ENCODE results near the gene ZNF343.
"Not testable (repeated sequence)": the region's sequence is repeated elsewhere in the genome, so short reads cannot be mapped to it uniquely, and the experiment has no call there.

ZNF343 gene

GRCh38 chr20:2521369-2522305 is 12.9 kb upstream of the ZNF343 start:
- DNase-seq (ENCODE audit: low spot score), result peak; percentile 63

- DNase-seq (ENCODE audit: low spot score), result no peak
Observed at GRCh38 chr20:2520617-2521016, 11.9 kb upstream of the ZNF343 start.

GRCh38 chr20:2519115-2519809 is 10.5 kb upstream of the ZNF343 start:
- no peak for DNase-seq (ENCODE audit: low spot score)

DNA sequence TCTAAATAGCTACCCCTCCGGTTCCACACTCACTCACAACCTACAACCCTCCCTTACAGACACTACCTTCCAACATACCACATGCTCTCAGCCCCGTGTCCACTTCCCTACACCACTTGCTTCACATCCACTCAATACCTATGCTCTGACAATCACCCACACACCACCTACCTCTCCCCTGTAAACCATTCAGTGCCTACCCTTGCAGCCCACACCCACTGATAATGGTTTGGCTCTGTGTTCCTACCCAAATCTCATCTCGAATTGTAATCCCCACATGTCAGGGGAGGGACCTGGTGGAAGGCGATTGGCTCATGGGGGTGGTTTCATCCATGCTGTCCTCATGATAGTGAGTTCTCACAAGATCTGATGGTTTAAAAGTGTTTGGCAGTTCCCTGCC is 9.8 kb upstream of the ZNF343 start:
- DNase-seq (ENCODE audit: low spot score), result no peak

DNA sequence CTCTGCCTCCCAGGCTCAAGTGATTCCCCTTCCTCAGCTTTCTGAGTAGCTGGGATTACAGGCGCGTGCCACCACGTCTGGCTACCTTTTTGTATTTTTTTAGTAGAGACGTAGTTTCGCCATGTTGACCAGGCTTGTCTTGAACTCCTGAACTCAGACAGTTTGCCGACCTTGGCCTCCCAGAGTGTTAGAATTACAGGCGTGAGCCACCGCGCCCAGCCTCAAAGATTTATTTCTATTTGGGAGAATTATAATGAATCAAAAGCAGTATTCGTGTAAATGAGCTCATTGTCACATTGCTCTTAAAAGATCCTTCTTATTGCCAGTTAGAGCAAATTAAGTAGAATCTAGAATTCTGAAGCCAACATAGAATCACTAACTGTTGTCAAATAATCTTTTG is 9.4 kb upstream of the ZNF343 start:
- no peak for DNase-seq (ENCODE audit: low spot score)

DNA sequence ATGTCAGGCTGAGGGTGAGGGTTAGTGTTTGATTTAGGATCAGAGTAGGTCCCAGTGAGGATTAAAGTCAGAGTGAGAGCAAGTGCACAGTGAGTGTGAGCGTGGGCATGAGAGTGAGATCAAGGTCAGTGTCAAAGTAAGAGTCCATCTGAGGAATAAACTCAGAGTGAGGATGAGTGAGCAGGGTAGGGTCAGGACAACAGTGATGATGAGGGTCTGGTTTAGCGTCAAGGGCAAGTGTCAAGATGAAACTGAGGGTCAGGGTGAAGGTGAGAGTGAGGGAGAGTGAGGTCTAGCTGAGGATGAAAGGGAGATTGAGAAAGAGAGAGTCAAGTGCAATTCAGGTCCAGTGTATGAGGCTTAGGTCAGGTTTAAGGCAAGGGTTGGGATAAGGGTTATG is 7.7 kb upstream of the ZNF343 start:
- DNase-seq (ENCODE audit: low spot score), result no peak

DNA sequence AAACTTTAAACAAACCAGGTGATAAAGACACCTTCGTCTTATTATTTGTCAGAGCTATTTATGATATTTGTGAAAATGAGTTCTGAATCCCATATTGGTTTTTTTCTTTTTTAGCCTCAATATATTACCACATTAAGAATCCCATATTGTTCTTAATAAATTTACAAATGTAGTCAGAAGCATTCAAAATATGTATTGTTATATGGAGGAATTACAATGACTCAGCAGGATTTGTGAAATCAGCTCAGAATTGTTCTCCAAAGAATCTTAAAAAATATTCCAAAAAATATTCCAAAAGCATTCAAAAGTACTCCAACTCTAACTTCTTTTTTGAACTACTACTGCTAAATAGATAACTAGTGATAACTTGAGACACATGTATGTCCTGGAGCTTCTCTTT is 6.5 kb upstream of the ZNF343 start:
- no peak for DNase-seq (ENCODE audit: low spot score)

GRCh38 chr20:2509794-2510193 is 1.1 kb upstream of the ZNF343 start:
- DNase-seq (ENCODE audit: low spot score), result no peak

DNA sequence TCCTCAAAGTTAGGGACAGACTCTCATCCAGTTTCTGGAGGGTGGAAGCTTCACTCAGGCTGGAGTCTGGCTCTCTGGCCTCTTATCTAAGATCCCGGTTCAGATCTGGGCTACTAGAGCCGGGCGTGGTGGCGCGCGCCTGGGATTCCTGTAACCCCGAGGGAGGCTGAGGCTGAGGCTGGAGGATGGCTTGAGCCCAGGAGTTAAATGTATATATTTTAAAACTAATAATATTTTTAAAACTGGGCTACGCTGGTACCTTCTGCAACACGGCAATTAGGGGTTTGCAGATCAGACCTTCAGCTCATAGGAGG is 710 bp upstream of the ZNF343 start:
- no peak for DNase-seq (ENCODE audit: low spot score)

- no peak for DNase-seq (ENCODE audit: low spot score)
Observed at GRCh38 chr20:2507875-2508630, 662 bp downstream of the ZNF343 start.

DNA sequence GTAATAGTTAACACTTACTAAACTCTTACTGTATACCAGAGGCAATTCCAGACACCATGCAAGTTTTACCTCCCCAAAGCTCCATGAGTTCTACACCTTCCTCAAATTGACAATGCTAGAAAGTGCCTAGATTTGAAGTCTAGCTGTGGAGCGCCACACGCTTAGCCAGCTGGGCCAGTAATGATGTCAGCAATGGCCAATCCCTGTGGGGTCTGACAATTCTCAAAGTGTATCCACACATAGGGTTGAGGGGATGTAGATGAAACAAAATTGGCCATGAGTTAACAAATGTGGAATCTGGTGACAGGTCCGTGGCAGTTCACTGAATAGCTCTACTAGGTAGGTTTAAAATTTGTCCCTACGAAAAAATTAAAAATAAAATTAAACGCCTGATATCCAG is 1.3 kb downstream of the ZNF343 start:
- DNase-seq (ENCODE audit: low spot score), result no peak

DNA sequence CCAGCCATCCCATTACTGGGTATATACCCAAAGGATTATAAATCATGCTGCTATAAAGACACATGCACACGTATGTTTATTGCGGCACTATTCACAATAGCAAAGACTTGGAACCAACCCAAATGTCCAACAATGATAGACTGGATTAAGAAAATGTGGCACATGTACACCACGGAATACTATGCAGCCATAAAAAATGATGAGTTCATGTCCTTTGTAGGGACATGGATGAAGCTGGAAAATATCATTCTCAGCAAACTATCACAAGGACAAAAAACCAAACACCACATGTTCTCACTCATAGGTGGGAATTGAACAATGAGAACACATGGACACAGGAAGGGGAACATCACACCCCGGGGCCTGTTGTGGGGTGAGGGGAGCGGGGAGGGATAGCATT is 2.3 kb downstream of the ZNF343 start:
- not testable (repeated sequence) for DNase-seq (ENCODE audit: low spot score)

- DNase-seq (ENCODE audit: low spot score), result not testable (repeated sequence)
Observed at GRCh38 chr20:2504803-2505202, 3.9 kb downstream of the ZNF343 start.

DNA sequence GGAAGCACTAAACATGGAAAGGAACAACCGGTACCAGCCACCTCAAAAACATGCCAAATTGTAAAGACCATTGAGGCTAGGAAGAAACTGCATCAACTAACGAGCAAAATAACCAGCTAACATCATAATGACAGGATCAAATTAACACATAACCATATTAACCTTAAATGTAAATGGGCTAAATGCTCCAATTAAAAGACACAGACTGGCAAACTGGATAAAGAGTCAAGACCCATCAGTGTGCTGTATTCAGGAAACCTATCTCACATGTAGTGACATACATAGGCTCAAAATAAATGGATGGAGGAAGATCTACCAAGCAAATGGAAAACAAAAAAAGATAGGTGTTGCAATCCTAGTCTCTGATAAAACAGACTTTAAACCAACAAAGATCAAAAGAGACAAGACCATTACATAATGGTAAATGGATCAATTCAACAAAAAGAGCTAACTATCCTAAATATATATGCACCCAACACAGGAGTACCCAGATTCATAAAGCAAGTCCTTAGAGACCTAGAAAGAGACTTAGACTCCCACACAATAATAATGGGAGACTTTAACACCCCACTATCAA is 5.8 kb downstream of the ZNF343 start:
- not testable (repeated sequence) for DNase-seq (ENCODE audit: low spot score)

DNA sequence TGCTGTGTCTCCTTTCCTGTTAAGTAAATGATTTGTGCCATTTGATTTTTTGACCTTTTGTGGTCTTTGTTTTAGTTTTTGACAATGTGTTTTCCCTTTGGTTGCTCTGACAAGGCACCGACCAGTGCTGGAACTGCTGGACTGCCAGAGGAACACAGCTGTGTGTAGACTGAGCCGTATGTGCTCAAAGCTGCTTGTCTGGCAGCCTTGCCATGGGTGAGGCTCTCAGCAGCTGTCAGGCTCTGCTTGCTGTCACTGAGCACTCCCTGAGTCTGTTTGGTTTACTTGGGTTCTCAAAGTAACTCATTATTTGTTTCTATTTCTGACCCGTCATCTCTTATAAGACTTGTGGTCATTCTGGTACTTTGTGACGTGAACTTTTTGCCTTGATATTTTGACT is 23.1 kb downstream of the ZNF343 start:
- DNase-seq (ENCODE audit: low spot score), result no peak

DNA sequence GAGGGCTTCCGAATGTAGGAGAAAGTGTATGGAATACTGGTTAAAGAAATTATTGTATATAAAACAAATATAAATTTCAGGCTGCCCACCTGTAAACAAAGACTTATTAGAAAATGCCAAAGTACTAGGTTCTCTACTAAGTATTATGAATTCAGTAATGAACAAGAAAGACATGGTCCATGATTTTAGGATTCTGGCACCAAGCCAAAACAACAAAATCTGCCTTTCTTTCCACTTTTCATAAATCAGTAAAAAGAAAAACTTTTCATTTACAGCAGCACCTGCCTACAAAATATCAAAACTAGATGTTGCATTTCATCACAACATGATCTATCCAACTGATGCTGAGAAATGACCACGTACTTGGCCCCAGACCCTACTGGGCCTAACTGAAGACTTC is 23.6 kb downstream of the ZNF343 start:
- DNase-seq (ENCODE audit: low spot score), result no peak

GRCh38 chr20:2483504-2483903 is 25.2 kb downstream of the ZNF343 start:
- no peak for DNase-seq (ENCODE audit: low spot score)

DNA sequence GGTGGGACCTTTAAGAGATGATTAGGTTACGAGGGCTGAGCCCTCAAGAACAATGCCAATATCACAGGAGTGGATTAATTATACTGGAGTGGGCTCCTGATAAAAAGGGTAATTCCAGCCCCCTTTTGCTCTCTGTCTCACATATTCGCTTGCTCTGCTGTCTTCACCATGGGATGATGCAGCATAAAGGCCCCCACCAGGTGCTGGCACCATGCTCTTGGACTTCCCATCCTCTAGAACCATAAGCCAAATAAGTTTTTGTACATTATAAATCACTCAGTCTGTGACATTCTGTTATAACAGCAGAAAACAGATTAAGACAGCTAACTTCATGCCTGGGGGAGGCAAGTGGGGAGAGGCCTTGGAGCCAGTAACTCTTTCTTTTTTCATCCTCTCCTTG is 28.3 kb downstream of the ZNF343 start:
- no peak for DNase-seq (ENCODE audit: low spot score)

DNA sequence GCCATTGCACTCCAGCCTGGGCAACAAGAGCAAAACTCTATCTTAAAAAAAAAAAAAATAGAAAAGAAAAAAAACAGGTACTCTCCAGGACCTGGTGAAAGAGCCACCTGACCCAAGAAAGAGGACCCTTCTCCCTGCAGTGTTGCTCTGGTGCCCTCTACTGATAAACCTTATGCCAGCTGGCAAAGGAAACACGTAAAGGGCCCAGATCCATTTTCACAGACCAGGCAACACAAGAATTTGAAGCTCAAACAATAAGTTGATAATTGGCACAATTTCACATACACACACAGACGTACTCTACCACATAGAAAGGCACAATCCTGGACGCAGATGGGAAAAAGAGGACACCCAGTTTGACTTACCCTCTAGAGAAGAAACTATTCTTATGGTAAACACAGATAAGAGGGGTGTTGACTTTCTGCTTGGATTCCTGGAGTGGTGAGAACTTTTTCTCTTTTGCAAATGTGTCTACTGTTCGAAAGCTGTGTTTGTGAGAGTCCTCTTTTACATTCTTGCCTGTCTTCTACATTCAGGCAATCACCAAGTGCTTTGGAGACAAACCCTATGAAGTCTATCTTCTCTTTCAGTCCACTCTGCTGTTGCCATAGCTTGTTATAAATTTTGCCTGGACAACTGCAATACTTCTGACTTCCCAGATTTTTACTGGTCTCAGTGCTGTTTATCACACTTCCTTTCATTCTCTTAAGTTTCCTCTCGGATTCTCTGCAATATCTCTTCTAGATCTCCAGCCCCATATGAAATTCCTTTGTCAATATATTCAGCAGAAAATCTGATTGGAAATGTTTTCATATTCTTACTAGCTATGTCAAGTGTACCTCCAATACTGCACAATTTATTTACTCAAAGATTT is 31.7 kb downstream of the ZNF343 start:
- DNase-seq (ENCODE audit: low spot score), result no peak

DNA sequence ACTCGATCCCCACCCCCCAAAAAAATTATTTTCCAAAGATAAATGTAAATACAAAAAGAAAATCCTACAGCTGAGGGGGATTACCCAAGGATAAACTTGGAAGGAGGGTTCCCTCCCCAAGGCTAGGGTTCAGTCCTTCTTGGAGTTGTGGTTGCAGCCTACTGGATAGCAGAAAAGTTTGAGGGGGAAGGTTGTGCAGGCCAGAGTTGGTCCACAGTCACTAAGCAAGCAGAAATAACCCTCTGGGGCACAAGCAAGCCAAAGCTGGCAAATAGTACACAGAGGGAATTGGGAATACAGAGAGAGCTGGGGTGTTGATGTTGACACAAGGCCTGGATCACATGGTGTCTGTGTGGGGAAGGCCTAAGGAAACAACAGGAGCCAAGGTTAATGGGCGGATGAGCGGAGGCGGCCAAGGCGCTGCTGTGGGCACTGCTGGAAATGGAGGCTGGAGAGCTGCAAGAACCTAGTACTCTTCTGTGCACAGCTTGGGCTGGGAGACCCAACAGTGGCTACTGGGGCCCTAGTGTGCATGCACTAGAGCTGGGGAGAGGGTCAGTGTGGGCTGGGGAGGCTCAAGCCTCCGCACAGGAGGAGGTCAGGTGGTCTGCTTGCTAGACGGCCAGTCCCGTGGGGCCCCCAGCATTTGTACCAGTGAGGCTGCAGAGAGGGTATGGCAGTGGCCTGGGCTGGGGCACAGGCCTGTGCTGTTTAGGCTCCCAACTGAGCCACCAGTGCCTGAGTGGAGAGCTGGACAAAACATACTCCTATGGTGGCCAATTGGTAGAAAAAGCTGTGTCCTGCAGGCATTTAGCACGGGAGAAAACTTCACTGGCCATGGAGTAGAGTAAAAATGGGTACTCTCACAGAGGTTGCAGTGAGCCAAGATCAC is 32.6 kb downstream of the ZNF343 start:
- no peak for DNase-seq (ENCODE audit: low spot score)
